Thyroid gland (tissue), 4 donors: ENCODE data around the gene ZNF586. TPM values are rescaled to one million over a fixed set of nuclear protein-coding genes. Genes with fewer than 3 reads are reported as not detected.

Source experiments
- DNase-seq, 2 donors: peaks; one replicate each; pipeline ENCODE4 v3.0.0-alpha.2; 2019
- H3K27ac ChIP-seq, 3 donors: fragments of 200-600 bp; sonication (generic); 1 replicate in 2 of 3; 2 replicates in 1 of 3; pipeline ENCODE4 v1.5.1; 2016 to 2019; ENCODE audit warnings: mild to moderate bottlenecking in 1 of 3, moderate library complexity in 1 of 3
- H3K27me3 ChIP-seq: fragments of 200-600 bp; sonication (generic); one replicate; pipeline ENCODE4 v1.5.1; 2019
- H3K36me3 ChIP-seq, 2 donors: fragments of 200-600 bp; sonication (generic); one replicate each; pipeline ENCODE4 v1.5.1; 2016 to 2019
- H3K4me1 ChIP-seq, 2 donors: fragments of 200-600 bp; sonication (generic); one replicate each; pipeline ENCODE4 v1.5.1; 2017 to 2019
- H3K4me3 ChIP-seq, 3 donors: fragments of 200-600 bp; sonication (generic); replicated peaks in 1 of 3; 1 replicate in 2 of 3; 2 replicates in 1 of 3; pipeline ENCODE4 v1.5.1; 2016; ENCODE audit warnings: mild to moderate bottlenecking in 1 of 3
- H3K9me3 ChIP-seq: fragments of 200-600 bp; sonication (generic); one replicate; pipeline ENCODE4 v1.5.1; 2017
- CTCF ChIP-seq, 6 experiments: fragments of 200-600 bp in 3 of 6; fragments of 450-650 bp in 3 of 6; sonication (generic) in 3 of 6; IDR thresholded peaks; one replicate each; pipeline ENCODE4 v1.5.1; 2016 to 2019; ENCODE audit warnings: antibody characterized with exemption in 6 of 6, mild to moderate bottlenecking in 2 of 6, inconsistent platforms in 1 of 6, moderate library complexity in 1 of 6
- POLR2A ChIP-seq, 2 donors: fragments of 450-650 bp; IDR thresholded peaks; one replicate each; pipeline ENCODE4 v1.6.1; 2017; ENCODE audit warnings: antibody characterized with exemption in 2 of 2, mild to moderate bottlenecking in 2 of 2, moderate library complexity in 1 of 2
- WGBS, 2 donors: methylation state at CpG; one replicate each; pipeline ENCODE4 v1.1.5; 2017; 5-methylcytosine and 5-hydroxymethylcytosine counted together
- intact Hi-C: fragments of 100-400 bp; cut with DNase I; formaldehyde crosslinking; loops from one replicate; pipeline ENCODE4 v1.15.1; 2023
- total RNA-seq, 4 donors: library from RNA; depleted of rRNA; stranded (reverse); fragments of >200 nt; gene quantifications; one replicate each; pipeline ENCODE4 v1.2.3, GENCODE V29; 2016

The ZNF586 gene
- total RNA-seq, 4 donors from 2014 or later = 23.8 to 30.5 (median 27.5) TPM

GRCh38 chr19:57746580-57747471, 22.6 kb upstream of the ZNF586 start, which contains the start of gene ZNF776:
TSS of gene ZNF776 (plus strand) at chr19:57746815. CDS start at chr19:57747059, 244 bp downstream.
- 2 to 4% methylated on average over 27 to 42 of the region's 51 CpGs for WGBS, 2 donors
- intact Hi-C loops = loop anchor here (10.0 kb wide), 1 partner anchor 148 kb away; no protein-coding TSS in a partner anchor

DNA sequence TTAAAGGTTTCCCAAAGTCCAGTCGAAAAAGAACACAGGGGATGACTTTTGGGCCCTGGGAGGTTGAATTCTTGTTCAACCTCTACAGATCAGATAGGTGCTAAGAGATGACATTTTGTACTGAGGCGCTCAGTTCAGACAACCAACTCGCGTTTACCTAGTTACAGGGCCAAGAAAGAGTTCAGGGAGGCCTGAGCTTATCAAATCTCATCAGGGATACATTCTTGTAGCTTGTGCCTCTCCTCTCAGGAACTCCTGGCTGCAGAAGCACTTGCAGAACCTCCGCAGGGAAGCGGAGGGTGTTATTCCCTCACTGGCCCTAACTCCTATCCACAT, 22.0 kb upstream of the ZNF586 start:
- WGBS, 2 donors = 27 to 31% methylated on average over 6 of the region's 6 CpGs
- intact Hi-C loops = loop anchor here (10.0 kb wide), 1 partner anchor 147 kb away; no protein-coding TSS in a partner anchor
- H3K9me3 ChIP-seq = no peaks in the 10 kb centered on the region
- peak overlapping the region in 2 of 3 donors; percentile 74 to 85 for H3K27ac ChIP-seq
- no peaks in the 10 kb centered on the region for H3K27me3 ChIP-seq
- peaks cover 10 to 20% of the 10 kb centered on the region in 2 donors for H3K36me3 ChIP-seq
- TF ChIP-seq CTCF (IDR thresholded peaks at IDR 0.05) = no peak
- TF ChIP-seq POLR2A (IDR thresholded peaks at IDR 0.05) = no peak
- peaks cover 13 to 23% of the 10 kb centered on the region in 2 donors for H3K4me1 ChIP-seq
- no peak for DNase-seq
- H3K4me3 ChIP-seq = peak overlapping the region; percentile 63 to 95 (median 68)

More at GRCh38 chr19:57746580-57747471, 22.6 kb upstream of the ZNF586 start, which contains the start of gene ZNF776:
- H3K4me3 ChIP-seq = peak within 1 kb of the TSS; percentile 63 to 95 (median 68)
- H3K4me1 ChIP-seq = peaks cover 13 to 23% of the 10 kb centered on the region in 2 donors
- H3K36me3 ChIP-seq = peaks cover 4 to 14% of the 10 kb centered on the region in 2 donors
- H3K9me3 ChIP-seq = no peaks in the 10 kb centered on the region
- peak within 1 kb of the TSS; percentile 49 to 85 (median 74) for H3K27ac ChIP-seq
- no peaks in the 10 kb centered on the region for H3K27me3 ChIP-seq
- TF ChIP-seq POLR2A (IDR thresholded peaks at IDR 0.05) = peak in 1 of 2 donors; percentile 59
- TF ChIP-seq CTCF (IDR thresholded peaks at IDR 0.05) = no peak
- DNase-seq = peak; percentile 84 to 87

- WGBS, 2 donors = 96% methylated on average over 3 of the region's 3 CpGs
- Histone ChIP-seq H3K27ac (no peak overlapping the region), H3K4me1 (peaks cover 13 to 23% of the 10 kb centered on the region in 2 donors), H3K4me3 (no peak overlapping the region), H3K36me3 (peaks cover 16 to 26% of the 10 kb centered on the region in 2 donors), H3K27me3 (no peaks in the 10 kb centered on the region), H3K9me3 (no peaks in the 10 kb centered on the region)
- intact Hi-C loops = loop anchor here (10.0 kb wide), 1 partner anchor 147 kb away; no protein-coding TSS in a partner anchor
- no peak for DNase-seq
- no peak for TF ChIP-seq POLR2A (IDR thresholded peaks at IDR 0.05)
- TF ChIP-seq CTCF (IDR thresholded peaks at IDR 0.05) = no peak
These were observed 21.4 kb upstream of the ZNF586 start for GRCh38 chr19:57748029-57748428.

DNA sequence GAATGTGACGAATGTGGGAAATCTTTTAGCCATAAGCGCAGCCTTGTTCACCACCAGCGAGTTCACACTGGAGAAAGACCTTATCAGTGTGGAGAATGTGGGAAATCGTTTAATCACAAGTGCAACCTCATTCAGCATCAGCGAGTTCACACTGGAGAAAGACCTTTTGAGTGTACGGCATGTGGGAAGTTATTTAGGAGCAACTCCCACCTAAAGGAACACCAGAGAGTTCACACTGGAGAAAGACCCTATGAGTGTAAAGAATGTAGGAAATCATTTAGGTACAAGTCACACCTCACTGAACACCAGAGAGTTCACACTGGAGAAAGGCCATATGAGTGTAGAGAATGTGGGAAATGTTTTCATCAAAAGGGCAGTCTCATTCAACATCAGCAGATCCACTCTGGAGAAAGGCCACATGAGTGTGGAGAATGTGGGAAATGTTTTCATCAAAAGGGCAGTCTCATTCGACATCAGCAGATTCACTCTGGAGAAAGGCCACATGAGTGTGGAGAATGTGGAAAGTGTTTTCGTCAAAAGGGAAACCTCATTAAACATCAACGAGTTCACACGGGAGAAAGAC, 15.3 kb upstream of the ZNF586 start:
- 94 to 96% methylated on average over 10 of the region's 10 CpGs for WGBS, 2 donors
- Histone ChIP-seq H3K4me3 (no peak overlapping the region), H3K27me3 (no peaks in the 10 kb centered on the region), H3K4me1 (peaks cover 6 to 10% of the 10 kb centered on the region in 2 donors), H3K9me3 (no peaks in the 10 kb centered on the region), H3K36me3 (peaks cover 57 to 60% of the 10 kb centered on the region in 2 donors), H3K27ac (no peak overlapping the region)
- TF ChIP-seq POLR2A (IDR thresholded peaks at IDR 0.05) (no peak), CTCF (IDR thresholded peaks at IDR 0.05) (no peak)
- intact Hi-C loops = no loop called here
- no peak for DNase-seq
